HepG2 (cell line): ENCODE data around the gene SDK2.

Experiments
- FIP1L1 ChIP-seq: fragments of 200-400 bp; formaldehyde crosslinking; IDR thresholded peaks from 2 replicates; pipeline ENCODE4 v1.6.1; 2018; ENCODE audit warnings: low read depth, mild to moderate bottlenecking, low read length, moderate library complexity, borderline replicate concordance; ENCODE audit not compliant: insufficient read depth
- JUND ChIP-seq: sonication (generic); formaldehyde crosslinking; IDR thresholded peaks from 2 replicates; pipeline ENCODE4 v1.8.0; 2022; ENCODE audit warnings: mild to moderate bottlenecking, missing genetic modification reagents
- KDM1A ChIP-seq: IDR thresholded peaks from 2 replicates; pipeline ENCODE4 v1.6.1; 2016; ENCODE audit warnings: missing compliant biosample characterization
- POLR2AphosphoS5 ChIP-seq: IDR thresholded peaks from 2 replicates; pipeline ENCODE4 v1.6.1; 2012; ENCODE audit warnings: low read depth, low read length
- RXRA ChIP-seq: sonication (generic); formaldehyde crosslinking; IDR thresholded peaks from 2 replicates; pipeline ENCODE4 v1.5.1; 2020; ENCODE audit warnings: missing genetic modification reagents
- STAT5B ChIP-seq: sonication (generic); formaldehyde crosslinking; IDR thresholded peaks from 2 replicates; pipeline ENCODE4 v1.4.0; 2020; ENCODE audit warnings: missing genetic modification reagents
- TFAP4 ChIP-seq: sonication (generic); IDR thresholded peaks from 2 replicates; pipeline ENCODE4 v1.6.1; 2016; ENCODE audit warnings: low read depth, borderline replicate concordance
- ZFP41 ChIP-seq: sonication (generic); formaldehyde crosslinking; IDR thresholded peaks from 2 replicates; pipeline ENCODE4 v1.4.0; 2020; ENCODE audit warnings: mild to moderate bottlenecking, missing genetic modification reagents, borderline replicate concordance
- ZZZ3 ChIP-seq: sonication (generic); formaldehyde crosslinking; IDR thresholded peaks from 2 replicates; pipeline ENCODE4 v1.4.0; 2020; ENCODE audit warnings: missing genetic modification reagents, mild to moderate bottlenecking, borderline replicate concordance

GRCh38 chr17:73522107-73522506 is 122.1 kb downstream of the SDK2 start:
- no peak for TF ChIP-seq STAT5B (CRISPR knock-in tag)
- no peak for TF ChIP-seq ZFP41 (CRISPR knock-in tag)
- no peak for TF ChIP-seq ZZZ3 (CRISPR knock-in tag)
- TF ChIP-seq KDM1A, result no peak
- TF ChIP-seq FIP1L1, result no peak
- TF ChIP-seq RXRA (CRISPR knock-in tag), result no peak
- no peak for TF ChIP-seq JUND (CRISPR knock-in tag)
- TF ChIP-seq POLR2AphosphoS5, result no peak
- no peak for TF ChIP-seq TFAP4
